Right renal cortex interstitium (tissue), 3 donors: Measurements from ENCODE around the gene PER3. TPM values are rescaled to one million over a fixed set of nuclear protein-coding genes. Genes with fewer than 3 reads are reported as not detected.

ENCODE experiments used
- DNase-seq, 3 donors: peaks; one replicate each; pipeline ENCODE4 v3.0.0-alpha.2; 2013; ENCODE audit warnings: low read depth in 3 of 3, low spot score in 2 of 3
- polyA plus RNA-seq, 3 donors: library from polyadenylated mRNA; unstranded; fragments of 120-200 nt; gene quantifications; one replicate each; pipeline ENCODE4 v1.2.1, GENCODE V29; 2013; ENCODE audit not compliant: insufficient read length in 3 of 3

PER3 gene
- polyA plus RNA-seq, 3 donors: 11.6 to 13.3 (median 12.9) TPM

DNA sequence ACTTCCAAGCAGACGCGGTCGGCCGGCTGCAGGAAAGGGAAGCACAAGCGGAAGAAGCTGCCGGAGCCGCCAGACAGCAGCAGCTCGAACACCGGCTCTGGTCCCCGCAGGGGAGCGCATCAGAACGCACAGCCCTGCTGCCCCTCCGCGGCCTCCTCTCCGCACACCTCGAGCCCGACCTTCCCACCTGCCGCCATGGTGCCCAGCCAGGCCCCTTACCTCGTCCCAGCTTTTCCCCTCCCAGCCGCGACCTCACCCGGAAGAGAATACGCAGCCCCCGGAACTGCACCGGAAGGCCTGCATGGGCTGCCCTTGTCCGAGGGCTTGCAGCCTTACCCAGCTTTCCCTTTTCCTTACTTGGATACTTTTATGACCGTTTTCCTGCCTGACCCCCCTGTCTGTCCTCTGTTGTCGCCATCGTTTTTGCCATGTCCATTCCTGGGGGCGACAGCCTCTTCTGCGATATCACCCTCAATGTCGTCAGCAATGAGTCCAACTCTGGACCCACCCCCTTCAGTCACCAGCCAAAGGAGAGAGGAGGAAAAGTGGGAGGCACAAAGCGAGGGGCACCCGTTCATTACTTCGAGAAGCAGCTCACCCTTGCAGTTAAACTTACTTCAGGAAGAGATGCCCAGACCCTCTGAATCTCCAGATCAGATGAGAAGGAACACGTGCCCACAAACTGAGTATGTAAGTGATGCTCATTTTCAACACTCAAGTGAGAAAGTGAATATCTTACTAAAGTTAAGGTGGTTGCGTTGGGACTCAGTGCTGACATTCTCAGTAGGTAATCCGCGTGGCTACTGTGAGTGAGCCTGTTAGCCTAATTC, 43.2 kb downstream of the PER3 start:
- DNase-seq: no peak

DNA sequence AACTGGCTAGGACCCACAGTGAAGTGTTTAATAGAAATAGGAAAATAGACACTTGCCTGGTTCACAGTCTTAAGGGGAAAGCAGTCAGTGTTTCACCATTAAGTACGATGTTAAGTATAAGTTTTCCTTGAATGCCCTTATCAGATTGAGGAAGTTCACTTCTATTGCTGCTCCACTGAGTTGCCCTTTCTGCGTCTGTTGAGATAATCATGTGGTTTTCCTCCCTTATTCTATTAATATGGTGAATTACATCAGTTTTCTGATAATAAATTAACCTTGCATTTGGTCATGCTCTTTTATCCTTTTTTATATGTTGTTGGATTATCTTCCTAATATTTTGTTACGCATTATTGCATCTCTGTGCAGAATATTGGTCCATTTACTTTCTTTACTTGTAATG, 47.4 kb downstream of the PER3 start:
- no peak for DNase-seq

DNA sequence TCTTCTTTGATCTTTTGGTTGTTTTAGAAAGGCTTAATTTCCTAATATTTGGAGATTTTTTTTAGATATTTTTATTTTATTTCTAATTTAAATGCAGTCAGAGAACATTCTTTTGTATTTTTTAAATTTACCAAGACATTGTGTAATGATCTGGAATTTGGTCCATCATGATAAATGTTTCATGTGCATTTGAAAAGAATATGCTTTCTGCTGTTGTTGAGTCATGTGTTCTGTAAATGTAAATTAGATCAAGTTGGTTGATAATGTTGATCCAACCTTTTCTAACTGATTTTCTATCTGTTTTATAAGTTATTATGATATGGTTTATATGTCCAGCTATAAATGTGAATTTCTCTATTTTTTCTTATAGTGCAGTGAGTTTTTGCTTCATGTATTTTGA, 48.9 kb downstream of the PER3 start:
- no peak for DNase-seq

DNA sequence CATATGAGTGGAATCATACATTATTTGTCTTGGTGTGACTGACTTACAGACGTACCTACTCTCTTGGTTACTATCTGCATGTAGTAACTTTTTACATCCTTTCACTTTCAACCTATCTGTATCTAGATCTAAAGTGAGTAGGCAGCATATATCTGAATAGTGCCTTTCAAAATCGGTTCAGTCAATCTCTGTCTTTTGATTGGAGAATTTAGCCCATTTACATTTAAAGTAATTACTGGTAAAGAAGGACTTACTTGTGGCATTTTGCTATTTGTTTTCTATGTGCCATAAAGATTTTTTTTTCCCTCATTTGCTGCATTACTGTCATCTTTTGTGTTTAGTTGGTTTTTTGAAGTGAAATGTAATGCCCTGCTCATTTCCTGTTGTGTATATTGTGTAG, 54.6 kb downstream of the PER3 start:
- no peak for DNase-seq

DNA sequence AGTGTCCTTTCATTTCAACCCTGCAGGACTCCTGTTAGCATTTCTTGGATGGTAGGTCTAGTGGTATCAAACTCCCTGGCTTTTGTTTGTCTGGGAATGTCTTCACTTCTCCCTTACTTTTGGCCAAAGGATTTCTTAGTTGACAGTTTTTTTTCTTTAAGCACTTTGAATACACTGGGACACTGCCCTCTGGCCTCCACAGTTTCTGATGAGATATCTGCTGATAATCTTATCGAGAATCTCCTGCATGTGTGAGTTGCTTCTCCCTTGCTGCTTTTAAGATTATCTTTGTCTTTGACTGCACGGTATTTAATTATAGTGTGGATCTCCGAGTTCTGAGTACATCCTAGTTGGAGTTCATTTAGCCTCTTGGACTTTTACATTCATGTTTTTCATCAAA, 55.4 kb downstream of the PER3 start:
- no peak for DNase-seq

DNA sequence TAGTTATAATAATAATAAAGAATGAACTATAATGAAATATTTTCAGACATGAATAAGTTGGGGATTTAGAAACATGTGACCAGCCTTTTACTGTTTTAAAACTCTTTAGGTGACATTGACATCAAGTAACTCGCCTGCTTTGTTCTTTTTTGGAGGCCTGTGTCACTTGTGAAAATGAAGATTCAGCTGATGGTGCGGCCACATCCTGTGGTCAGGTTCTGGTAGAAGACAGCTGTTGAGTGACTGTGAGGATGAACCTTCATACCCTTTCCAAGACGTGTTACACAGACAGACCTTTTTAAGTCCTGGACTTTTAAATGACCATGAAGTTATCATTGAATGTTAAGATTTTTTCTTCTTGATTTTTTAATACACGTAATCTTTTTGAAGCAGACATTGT, 58.4 kb downstream of the PER3 start:
- no peak for DNase-seq

DNA sequence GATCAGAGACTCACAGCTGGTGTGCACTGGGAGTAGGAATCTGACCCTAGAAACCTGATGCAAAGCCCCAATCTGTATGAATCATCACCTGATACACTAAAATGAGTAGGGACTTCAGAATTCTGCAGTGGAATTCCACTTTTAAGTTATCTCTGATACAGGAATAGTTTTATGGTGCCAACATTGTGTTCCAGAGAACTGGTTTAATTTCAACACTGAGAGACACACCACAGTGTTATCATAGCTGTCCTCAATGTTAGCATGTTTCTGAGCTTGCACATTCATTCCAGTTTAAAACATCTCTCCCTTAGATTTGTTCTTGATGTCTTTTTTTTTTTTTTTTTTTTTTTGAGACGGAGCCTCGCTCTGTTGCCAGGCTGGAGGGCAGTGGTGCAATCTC, 61.7 kb downstream of the PER3 start:
- DNase-seq: no peak

DNA sequence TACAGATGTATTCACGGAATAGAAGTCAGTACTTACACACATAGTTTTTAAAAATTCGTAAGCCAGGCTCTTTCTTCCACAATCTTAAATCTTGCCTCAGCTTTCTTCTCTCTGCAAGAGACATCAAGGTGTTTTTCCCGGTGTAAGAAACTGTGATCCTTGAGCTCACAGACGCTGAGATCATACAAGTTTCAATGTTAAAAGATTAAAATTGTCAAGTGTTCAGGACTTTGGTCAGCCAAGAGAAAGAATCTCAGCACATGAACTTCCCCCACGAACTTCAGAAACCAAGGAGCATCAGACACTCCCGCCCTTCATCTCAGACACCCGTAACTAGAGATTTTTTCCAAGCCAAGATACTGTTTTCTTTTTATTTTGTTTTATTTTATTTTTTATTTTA, 62.6 kb downstream of the PER3 start:
- DNase-seq: no peak

DNA sequence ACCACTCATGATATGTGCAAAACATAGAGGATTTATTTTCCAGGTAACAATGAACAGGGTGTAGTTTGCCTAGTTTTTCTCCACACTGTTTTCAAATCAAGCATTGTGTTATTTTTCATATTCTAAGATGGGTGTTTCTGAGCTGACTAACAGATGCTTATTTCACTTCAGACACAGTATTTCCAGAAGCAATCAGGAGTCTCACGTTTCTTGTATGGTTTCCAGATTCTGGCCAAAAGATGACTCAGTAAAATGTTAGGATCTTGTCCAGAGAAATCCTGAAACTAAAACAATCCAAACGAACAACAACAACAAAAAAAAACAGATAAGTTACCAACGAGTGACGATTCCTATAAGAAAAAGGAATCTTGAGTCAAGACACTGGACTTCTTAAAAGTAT, 63.5 kb downstream of the PER3 start:
- no peak for DNase-seq

DNA sequence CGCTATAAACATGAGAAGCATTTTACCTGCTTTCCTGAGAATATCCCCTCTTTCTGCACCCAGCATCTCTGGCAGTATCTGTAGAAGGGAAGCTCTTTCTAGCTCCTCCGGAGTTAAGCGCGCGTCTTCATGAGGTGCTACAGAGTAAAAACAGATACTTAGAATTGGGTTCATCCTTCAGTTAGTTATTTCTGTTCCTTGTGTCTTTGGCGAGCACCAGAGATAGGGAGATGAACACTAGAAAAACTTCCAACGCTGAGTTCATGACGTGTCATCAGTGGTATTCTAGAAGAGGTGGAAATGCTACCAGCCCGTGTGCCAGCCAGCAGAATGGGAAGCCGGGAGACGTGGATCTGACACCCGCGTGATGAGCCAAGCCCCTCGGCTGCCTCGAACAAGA, 66.7 kb downstream of the PER3 start:
- DNase-seq: no peak

DNA sequence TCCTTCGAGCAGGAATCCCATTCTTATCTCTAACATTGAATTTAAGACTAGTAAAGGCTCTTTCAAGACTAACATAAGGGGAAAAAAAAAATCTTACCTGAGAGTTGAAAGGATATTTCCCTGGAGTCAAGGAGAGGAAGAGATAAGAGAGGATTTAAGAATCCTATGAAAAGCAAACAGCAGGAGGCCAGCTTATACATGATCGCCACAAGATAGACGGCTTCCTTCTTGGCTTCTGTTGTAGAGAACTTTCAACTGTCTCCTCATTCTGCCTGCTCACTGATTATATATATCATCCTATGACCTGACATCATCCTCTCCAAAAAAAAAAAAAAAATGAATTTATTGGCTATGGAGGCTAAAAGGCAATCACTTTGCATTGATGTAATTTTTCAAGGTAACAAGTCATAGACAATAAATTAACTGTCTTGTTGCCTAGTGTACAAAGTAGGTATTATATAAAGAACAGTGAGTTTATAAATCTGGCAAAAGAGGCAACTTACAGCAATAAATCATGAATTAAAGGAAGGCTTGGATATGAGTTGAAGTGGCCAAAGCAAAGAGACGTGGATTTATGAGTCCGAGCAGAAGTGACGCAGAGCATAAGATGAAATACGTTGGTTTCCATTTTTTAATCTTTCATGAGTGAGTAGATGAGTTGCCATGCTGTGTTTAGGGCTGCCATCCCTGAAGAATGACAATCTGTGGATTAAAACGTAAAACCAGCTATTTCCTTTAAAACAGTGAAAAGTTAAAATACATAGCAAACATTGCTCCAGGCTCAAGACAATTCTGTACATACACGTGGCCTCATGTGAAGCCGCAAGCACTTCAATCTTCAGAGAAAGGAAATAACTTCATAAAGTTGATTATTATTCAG, 69.0 kb downstream of the PER3 start, which contains the start of gene UTS2:
Gene UTS2, minus strand, starts transcription at position 262 of the 880 bp plus-strand sequence. Its CDS starts 62 bp downstream, at position 200.
- no peak for DNase-seq

DNA sequence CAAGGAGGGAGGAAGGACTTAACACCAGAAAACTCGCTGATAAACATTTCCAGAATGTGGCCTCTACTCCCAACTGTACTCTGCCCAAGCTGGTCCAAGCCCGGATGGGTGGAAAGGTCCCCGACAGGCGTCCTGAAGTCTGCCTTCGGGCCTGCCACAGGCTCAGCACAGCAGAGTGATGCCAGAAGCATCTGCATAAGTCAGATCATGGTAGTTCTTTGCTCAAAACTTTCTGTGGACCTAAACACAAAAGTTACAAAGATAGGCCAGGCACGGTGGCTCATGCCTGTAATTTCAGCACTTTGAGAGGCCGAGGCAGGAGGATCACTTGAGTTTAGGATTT, 69.6 kb downstream of the PER3 start:
- DNase-seq: no peak

DNA sequence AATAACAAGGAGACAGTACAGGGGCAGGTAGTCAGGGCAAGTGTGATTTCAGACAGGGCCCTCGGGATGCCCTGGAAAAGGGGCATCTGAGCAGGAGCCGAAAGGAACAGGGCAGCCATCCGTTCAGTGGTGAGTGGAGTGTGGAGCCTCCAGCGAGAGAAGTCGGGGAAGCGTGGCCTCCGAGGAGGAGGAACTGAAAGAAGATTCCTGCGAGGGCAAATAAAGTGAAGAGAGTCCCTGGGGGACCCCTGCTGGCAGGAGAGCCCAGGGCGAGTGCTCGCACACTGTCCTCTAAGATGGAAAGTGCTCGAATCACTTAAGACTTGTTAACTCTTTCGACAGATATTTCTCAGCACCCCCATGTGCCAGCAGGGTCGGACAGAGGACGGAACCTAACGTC, 72.3 kb downstream of the PER3 start:
- no peak for DNase-seq

DNA sequence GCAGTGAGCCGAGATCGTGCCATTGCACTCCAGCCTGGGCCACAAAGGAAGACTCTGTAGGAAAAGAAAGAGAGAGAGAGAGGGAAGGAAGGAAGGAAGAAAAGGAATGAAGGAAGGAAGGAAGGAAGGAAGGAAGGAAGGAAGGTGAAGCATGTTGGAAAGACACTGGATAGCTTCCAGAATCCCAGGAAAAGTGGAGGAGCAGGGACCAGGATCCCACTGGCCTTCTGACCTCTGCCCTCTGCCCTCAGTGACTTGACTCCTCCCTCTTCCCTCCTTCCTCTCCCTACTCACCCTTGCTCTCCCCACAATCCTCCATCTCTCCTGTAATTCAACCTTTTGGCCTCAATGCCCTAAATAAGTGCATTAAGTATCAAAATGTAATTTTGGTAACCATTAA, 72.9 kb downstream of the PER3 start:
- DNase-seq: no peak

DNA sequence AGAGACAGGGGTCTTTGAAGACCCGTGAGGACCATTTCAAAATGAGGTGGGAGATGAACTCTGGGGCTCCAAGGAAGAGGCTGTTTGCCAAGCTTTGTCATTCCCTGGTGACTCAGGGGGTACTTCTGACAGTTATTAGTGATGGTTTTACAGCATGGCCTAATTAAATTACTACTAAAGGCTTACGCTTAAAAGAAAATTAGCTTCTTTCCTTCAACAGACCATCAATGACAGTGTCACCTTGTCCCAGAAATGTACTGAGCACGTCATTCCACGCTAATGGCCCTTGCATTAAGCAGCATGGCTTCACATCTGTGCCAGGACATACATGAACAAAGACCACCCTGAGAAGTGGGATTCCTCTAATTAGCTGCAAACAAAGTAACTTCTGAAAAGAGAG, 73.9 kb downstream of the PER3 start:
- no peak for DNase-seq

DNA sequence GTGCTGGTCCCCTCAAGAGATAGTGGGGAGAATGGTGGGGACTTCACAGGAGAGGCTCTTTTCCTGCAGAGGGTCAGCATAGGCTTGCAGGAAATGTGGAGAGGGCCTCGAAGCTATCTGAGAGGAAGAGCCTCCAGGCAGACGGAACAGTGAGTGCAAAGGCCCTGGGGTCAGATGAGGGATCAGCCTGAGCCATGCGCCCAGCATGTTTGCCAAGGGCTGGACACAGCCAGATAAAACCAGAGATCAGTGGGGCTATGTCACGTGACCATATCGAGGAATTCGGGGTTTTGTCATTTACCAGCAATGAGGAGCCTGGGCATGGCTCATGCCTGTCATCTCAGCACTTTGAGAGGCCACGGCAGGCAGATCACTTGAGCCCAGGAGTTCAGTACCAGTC, 75.3 kb downstream of the PER3 start:
- no peak for DNase-seq

DNA sequence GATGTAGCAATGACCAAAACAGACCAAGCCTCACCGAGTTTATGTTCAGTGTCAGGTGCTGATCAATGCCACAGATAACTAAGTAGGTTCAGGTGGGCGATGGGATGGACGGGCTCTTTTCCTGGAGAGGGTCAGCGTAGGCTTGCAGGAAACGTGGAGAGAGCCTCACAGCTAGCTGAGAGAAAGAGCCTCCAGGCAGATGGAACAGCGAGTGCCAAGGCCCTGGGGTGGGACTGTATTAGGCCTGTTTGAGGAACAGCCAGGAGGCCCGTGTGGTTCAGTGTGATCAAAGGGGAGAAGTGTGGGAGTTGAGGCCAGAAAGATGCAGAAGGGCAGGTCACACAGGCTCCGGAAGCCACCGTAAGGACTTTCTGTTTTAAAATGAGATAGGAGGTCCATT, 76.0 kb downstream of the PER3 start:
- DNase-seq: no peak

DNA sequence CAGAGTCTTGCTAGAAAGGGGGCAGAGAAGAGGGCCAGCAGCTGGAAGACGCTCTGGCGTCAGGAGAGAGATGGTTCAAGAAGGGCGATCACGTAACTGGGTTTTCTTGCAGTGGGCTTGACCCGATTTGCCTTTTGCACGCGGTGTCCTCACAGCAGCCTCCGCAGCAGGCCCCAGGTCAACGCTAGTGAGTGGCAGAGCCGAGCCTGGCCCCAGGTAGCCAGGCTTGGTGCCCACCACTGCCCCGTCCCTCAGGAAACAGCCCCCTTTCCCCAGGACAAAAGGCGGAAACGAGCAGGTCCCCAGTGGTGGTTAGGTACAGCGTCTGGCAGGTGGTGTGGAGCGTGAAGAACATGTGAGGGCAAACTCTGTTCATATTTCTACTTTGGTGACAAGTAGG, 77.4 kb downstream of the PER3 start:
- DNase-seq: no peak

DNA sequence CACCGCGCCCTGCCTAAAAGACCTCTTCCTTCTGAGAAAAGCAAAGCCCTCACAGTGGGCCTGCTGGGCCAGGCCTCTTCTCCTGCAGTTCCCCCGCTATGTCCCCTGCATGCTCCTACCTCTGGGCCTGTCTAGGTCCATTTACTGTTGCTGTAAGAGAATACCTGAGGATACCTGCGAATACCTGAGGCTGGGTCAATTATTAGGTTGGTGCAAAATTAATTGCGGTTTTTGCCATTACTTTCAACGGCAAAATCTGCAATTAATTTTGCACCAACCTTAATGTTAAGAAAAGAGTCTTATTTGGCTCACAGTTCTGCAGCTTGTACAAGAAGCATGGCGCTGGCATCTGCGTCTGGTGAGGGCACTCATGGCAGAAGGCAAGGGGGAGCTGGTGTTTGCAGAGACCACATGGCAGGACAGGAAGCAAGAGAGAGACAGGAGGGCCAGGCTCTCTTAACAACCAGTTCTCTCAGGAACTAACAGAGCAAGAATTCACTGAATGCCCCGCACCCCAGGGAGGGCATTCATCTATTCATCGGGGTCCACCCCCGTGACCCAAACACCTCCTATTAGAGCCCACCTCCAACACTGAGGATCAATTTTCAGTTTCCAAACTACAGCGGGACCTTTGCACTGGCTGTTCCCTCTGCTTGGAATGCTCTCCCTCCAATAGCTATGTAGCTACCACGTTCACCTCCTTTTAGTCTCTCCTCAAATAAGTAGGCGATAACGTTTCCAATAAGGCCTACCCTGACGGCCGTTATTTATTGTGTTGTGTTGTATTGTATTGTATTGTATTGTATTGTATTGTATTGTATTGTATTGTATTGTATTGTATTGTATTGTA, 78.3 kb downstream of the PER3 start:
- DNase-seq: no peak

DNA sequence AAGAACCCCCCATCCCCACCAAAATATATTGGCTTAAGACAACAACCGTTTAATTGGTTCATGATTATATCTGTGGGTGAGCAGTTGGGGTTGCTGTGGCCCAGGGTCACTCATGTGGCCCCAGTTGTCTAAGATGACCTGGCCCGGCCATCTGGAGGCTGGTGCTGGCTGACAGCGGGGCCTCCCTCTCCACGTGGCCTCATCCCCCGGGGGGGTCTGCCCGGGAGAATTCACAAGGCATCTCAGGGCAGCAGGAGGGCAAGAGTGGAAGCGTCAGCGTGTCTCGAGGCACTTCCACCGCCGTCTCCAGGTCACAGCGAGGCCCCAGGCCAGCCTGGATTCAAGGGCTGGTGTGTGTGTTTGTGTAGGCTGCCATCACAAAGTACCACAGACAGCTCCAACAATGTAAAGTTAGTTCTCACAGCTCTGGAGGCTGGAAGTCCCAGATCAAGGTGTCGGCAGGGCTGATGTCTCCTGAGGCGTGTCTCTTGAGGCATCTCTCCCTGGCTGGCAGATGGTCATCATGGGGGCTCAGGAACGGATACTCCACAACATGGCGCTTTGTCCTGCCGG, 79.8 kb downstream of the PER3 start:
- DNase-seq: no peak

DNA sequence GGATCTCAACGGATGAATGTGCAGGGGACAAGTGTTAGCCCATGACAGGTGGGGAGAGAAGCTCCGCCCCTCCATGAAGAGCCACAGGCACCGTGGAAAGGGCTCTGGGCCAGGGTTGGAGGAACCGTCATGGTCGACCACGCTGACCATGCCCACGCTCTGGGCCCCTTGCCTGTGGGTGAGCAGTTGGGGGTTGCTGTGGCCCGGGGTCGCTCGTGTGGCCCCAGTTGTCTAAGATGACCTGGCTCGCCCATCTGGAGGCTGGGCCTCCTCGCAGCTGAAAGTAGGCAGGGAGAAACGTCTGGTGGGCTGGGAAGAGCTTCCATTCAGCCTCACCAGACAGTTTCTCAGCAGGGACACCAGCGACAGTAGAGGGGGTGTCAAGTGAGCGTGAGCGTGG, 81.9 kb downstream of the PER3 start:
- DNase-seq: no peak
